HFF-Myc (cell line): ENCODE data around the gene SPACA7.

Experiments
- DNase-seq: peaks from one replicate; pipeline ENCODE4 v3.0.0-alpha.2; 2011; ENCODE audit warnings: low read depth; ENCODE audit errors: extremely low read depth
- H3K4me3 ChIP-seq: replicated peaks from 2 replicates; pipeline ENCODE4 v1.5.1; 2011; ENCODE audit warnings: low read depth, mild to moderate bottlenecking, control low read depth, low read length
- CTCF ChIP-seq: IDR thresholded peaks from 2 replicates; pipeline ENCODE4 v1.5.1; 2012; ENCODE audit warnings: mild to moderate bottlenecking, low read depth, low read length, control low read depth; ENCODE audit errors: missing control alignments

Gene SPACA7

GRCh38 chr13:112434937-112435523, 58.9 kb downstream of the SPACA7 start:
- no peak overlapping the region for H3K4me3 ChIP-seq
- TF ChIP-seq CTCF, result no peak
- DNase-seq, result no peak

GRCh38 chr13:112435973-112436372, 59.8 kb downstream of the SPACA7 start:
- TF ChIP-seq CTCF, result no peak
- no peak for DNase-seq
- no peak overlapping the region for H3K4me3 ChIP-seq

- DNase-seq, result no peak
- H3K4me3 ChIP-seq, result no peak overlapping the region
- no peak for TF ChIP-seq CTCF
Measured at GRCh38 chr13:112438094-112438493, 61.9 kb downstream of the SPACA7 start.

GRCh38 chr13:112438515-112438914, 62.4 kb downstream of the SPACA7 start:
- H3K4me3 ChIP-seq, result no peak overlapping the region
- no peak for DNase-seq
- TF ChIP-seq CTCF, result no peak

GRCh38 chr13:112441226-112441625, 65.1 kb downstream of the SPACA7 start:
- DNase-seq, result no peak
- no peak for TF ChIP-seq CTCF
- H3K4me3 ChIP-seq, result no peak overlapping the region

- no peak for DNase-seq
- no peak for TF ChIP-seq CTCF
- H3K4me3 ChIP-seq, result no peak overlapping the region
Measured at GRCh38 chr13:112441779-112442310, 65.7 kb downstream of the SPACA7 start.

- TF ChIP-seq CTCF, result no peak
Measured at GRCh38 chr13:112442483-112443090, 66.4 kb downstream of the SPACA7 start.

More at GRCh38 chr13:112442483-112443090, 66.4 kb downstream of the SPACA7 start:
- no peak overlapping the region for H3K4me3 ChIP-seq
- no peak for DNase-seq
